Measurements from ENCODE around the gene DHX32. TPM values are rescaled to one million over a fixed set of nuclear protein-coding genes. Genes with fewer than 3 reads are reported as not detected.

The DHX32 gene
- total RNA-seq, 4 donors from 2014 or later: 21.1 to 37.9 (median 21.8) TPM

- TF ChIP-seq CTCF (IDR thresholded peaks at IDR 0.05; ENCODE audit: low read depth): no peak
Measured at GRCh38 chr10:125878957-125879835, 1.9 kb downstream of the DHX32 start.

GRCh38 chr10:125871338-125871737, 9.8 kb downstream of the DHX32 start:
- no peak for TF ChIP-seq CTCF (IDR thresholded peaks at IDR 0.05; ENCODE audit: low read depth)

- no peak for TF ChIP-seq CTCF (IDR thresholded peaks at IDR 0.05; ENCODE audit: low read depth)
Measured at GRCh38 chr10:125868372-125868975, 12.6 kb downstream of the DHX32 start.

- TF ChIP-seq CTCF (IDR thresholded peaks at IDR 0.05; ENCODE audit: low read depth): no peak
Measured at GRCh38 chr10:125866421-125867029, 14.6 kb downstream of the DHX32 start.

GRCh38 chr10:125865120-125865519, 16.0 kb downstream of the DHX32 start:
- no peak for TF ChIP-seq CTCF (IDR thresholded peaks at IDR 0.05; ENCODE audit: low read depth)

GRCh38 chr10:125859128-125859817, 21.8 kb downstream of the DHX32 start:
- TF ChIP-seq CTCF (IDR thresholded peaks at IDR 0.05; ENCODE audit: low read depth): no peak
